A673 (cell line): Measurements from ENCODE around the gene NUCB1.

Experiments
- EZH2 ChIP-seq: fragments of 200-600 bp; sonication (generic); IDR thresholded peaks from 2 replicates; pipeline ENCODE4 v1.6.1; 2017; ENCODE audit warnings: borderline replicate concordance, low read depth, mild to moderate bottlenecking, mixed read lengths, antibody characterized with exemption, low read length; ENCODE audit not compliant: poor library complexity, severe bottlenecking
- TF ChIP-seq, protein P1 (sequence below): fragments of 300-800, 200-600 bp; sonication (generic); conservative IDR thresholded peaks from 2 replicates; pipeline ENCODE4 v1.5.1; 2017; ENCODE audit warnings: low read depth, mild to moderate bottlenecking, antibody characterized with exemption, low read length, moderate library complexity, mixed read lengths

- TF ChIP-seq EZH2: no peak
- TF ChIP-seq, protein P1, sequence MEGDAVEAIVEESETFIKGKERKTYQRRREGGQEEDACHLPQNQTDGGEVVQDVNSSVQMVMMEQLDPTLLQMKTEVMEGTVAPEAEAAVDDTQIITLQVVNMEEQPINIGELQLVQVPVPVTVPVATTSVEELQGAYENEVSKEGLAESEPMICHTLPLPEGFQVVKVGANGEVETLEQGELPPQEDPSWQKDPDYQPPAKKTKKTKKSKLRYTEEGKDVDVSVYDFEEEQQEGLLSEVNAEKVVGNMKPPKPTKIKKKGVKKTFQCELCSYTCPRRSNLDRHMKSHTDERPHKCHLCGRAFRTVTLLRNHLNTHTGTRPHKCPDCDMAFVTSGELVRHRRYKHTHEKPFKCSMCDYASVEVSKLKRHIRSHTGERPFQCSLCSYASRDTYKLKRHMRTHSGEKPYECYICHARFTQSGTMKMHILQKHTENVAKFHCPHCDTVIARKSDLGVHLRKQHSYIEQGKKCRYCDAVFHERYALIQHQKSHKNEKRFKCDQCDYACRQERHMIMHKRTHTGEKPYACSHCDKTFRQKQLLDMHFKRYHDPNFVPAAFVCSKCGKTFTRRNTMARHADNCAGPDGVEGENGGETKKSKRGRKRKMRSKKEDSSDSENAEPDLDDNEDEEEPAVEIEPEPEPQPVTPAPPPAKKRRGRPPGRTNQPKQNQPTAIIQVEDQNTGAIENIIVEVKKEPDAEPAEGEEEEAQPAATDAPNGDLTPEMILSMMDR: no peak
These were observed 28.3 kb downstream of the NUCB1 start for GRCh38 chr19:48928164-48929025.
